GM18907 (cell line): ENCODE results near the gene KANK4.
"Not testable (repeated sequence)": the region's sequence is repeated elsewhere in the genome, so short reads cannot be mapped to it uniquely, and the experiment has no call there.

Experiments used
- ATAC-seq: cut with Tn5 transposase; IDR thresholded peaks from one replicate; pipeline ENCODE4 v1.9.1; 2021; ENCODE audit warnings: mild to moderate bottlenecking, moderate library complexity; ENCODE audit not compliant: unreplicated experiment

The KANK4 gene

GRCh38 chr1:62276791-62277190 is 42.4 kb downstream of the KANK4 start:
- no peak for ATAC-seq

- ATAC-seq = no peak
Measured at GRCh38 chr1:62274496-62275485, 44.4 kb downstream of the KANK4 start.

- ATAC-seq = no peak
Measured at GRCh38 chr1:62273953-62274352, 45.3 kb downstream of the KANK4 start.

GRCh38 chr1:62271948-62272728 is 47.1 kb downstream of the KANK4 start:
- peak; percentile 87 for ATAC-seq

GRCh38 chr1:62271134-62271533 is 48.1 kb downstream of the KANK4 start:
- no peak for ATAC-seq

- no peak for ATAC-seq
Measured at GRCh38 chr1:62269851-62270495, 49.3 kb downstream of the KANK4 start.

- ATAC-seq = no peak
Measured at GRCh38 chr1:62269439-62269838, 49.8 kb downstream of the KANK4 start.

GRCh38 chr1:62268315-62268714 is 50.9 kb downstream of the KANK4 start:
- ATAC-seq = no peak

GRCh38 chr1:62265956-62266935 is 53.0 kb downstream of the KANK4 start:
- no peak for ATAC-seq

- ATAC-seq = no peak
Measured at GRCh38 chr1:62263814-62264353, 55.4 kb downstream of the KANK4 start.

GRCh38 chr1:62263006-62263813 is 56.0 kb downstream of the KANK4 start:
- ATAC-seq = no peak

GRCh38 chr1:62260688-62261087 is 58.5 kb downstream of the KANK4 start:
- ATAC-seq = no peak

GRCh38 chr1:62259551-62259950 is 59.7 kb downstream of the KANK4 start:
- no peak for ATAC-seq

- ATAC-seq = no peak
Measured at GRCh38 chr1:62250126-62250726, 69.0 kb downstream of the KANK4 start.

GRCh38 chr1:62247391-62248168 is 71.7 kb downstream of the KANK4 start:
- no peak for ATAC-seq

GRCh38 chr1:62245201-62245600 is 74.0 kb downstream of the KANK4 start:
- no peak for ATAC-seq

GRCh38 chr1:62244380-62244779 is 74.9 kb downstream of the KANK4 start:
- ATAC-seq = not testable (repeated sequence)
